Measurements from ENCODE around the gene KLF18.

KLF18 gene

GRCh38 chr1:44138239-44138638 lies 3.2 kb downstream of the KLF18 start:
- TF ChIP-seq CTCF (conservative IDR thresholded peaks at IDR 0.05), result no peak

GRCh38 chr1:44135886-44136285 lies 5.5 kb downstream of the KLF18 start:
- no peak for TF ChIP-seq CTCF (conservative IDR thresholded peaks at IDR 0.05)
- no peak overlapping the region for H3K27ac ChIP-seq

More at GRCh38 chr1:44138239-44138638, 3.2 kb downstream of the KLF18 start:
- no peak overlapping the region for H3K27ac ChIP-seq

- no peak overlapping the region for H3K27ac ChIP-seq
- TF ChIP-seq CTCF (conservative IDR thresholded peaks at IDR 0.05), result no peak
These were observed 7.1 kb downstream of the KLF18 start for GRCh38 chr1:44134071-44134920.

GRCh38 chr1:44131411-44131810 lies 10.0 kb downstream of the KLF18 start:
- no peak for TF ChIP-seq CTCF (conservative IDR thresholded peaks at IDR 0.05)

GRCh38 chr1:44129616-44130500 lies 11.6 kb downstream of the KLF18 start:
- TF ChIP-seq CTCF (conservative IDR thresholded peaks at IDR 0.05), result no peak
- H3K27ac ChIP-seq, result no peak overlapping the region

More at GRCh38 chr1:44131411-44131810, 10.0 kb downstream of the KLF18 start:
- H3K27ac ChIP-seq, result no peak overlapping the region

- TF ChIP-seq CTCF (conservative IDR thresholded peaks at IDR 0.05), result no peak
- no peak overlapping the region for H3K27ac ChIP-seq
These were observed 21.0 kb downstream of the KLF18 start for GRCh38 chr1:44120398-44120949.

GRCh38 chr1:44119525-44119924 lies 21.9 kb downstream of the KLF18 start:
- no peak for TF ChIP-seq CTCF (conservative IDR thresholded peaks at IDR 0.05)
- H3K27ac ChIP-seq, result no peak overlapping the region

Data from VCaP (cell line).